Measurements from ENCODE around the gene OR2AE1.
"Not testable (repeated sequence)": the region's sequence is repeated elsewhere in the genome, so short reads cannot be mapped to it uniquely, and the experiment has no call there.

OR2AE1 gene

DNA sequence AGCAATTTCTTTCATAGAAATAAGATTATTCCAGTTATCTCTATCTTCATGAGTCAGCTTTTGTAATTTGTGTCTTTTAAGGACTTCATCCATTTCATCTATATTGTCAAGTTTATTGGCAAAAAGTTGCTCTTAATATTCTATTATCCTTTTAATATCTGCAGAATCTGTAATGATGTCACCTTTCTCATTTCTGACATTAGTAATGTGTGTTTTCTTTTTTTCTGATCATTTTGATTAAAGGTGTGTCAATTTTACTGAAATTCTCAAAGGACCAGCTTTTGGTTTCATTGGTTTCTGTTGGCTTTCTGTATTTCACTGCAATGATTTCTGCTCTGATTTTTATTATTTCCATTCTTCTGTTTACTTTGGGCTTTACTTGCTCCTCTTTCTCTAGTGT, 17.9 kb upstream of the OR2AE1 start:
- in situ Hi-C loops (cut with HindIII; ENCODE audit: low sequenced_read_pairs), result no loop called here
- H3K4me3 ChIP-seq (ENCODE audit: low read depth, low read length), result no peak overlapping the region
- DNase-seq (ENCODE audit: low read depth, low spot score), result no peak
- TF ChIP-seq, protein P1, sequence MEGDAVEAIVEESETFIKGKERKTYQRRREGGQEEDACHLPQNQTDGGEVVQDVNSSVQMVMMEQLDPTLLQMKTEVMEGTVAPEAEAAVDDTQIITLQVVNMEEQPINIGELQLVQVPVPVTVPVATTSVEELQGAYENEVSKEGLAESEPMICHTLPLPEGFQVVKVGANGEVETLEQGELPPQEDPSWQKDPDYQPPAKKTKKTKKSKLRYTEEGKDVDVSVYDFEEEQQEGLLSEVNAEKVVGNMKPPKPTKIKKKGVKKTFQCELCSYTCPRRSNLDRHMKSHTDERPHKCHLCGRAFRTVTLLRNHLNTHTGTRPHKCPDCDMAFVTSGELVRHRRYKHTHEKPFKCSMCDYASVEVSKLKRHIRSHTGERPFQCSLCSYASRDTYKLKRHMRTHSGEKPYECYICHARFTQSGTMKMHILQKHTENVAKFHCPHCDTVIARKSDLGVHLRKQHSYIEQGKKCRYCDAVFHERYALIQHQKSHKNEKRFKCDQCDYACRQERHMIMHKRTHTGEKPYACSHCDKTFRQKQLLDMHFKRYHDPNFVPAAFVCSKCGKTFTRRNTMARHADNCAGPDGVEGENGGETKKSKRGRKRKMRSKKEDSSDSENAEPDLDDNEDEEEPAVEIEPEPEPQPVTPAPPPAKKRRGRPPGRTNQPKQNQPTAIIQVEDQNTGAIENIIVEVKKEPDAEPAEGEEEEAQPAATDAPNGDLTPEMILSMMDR (IDR thresholded peaks at IDR 0.05; ENCODE audit: low read depth, low read length), result no peak

DNA sequence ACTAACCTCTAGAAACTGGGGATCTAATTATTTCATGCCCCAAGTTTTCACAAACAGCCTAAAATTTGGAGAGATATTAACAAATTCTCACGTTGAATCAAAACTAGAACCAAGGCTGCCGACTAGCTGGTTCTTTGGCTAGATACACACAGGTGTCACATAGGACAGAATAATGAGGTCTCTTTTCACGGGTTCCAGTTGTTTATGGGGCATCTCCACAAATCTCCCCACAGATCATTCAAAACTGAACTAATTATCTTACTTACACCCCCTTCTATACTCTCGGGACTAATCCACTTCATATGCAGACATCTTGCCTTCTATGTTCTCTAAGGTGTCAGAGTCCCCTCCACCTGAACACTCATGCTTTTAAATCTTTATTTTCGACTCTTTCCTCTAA, 16.4 kb upstream of the OR2AE1 start:
- DNase-seq (ENCODE audit: low read depth, low spot score), result no peak
- no peak overlapping the region for H3K4me3 ChIP-seq (ENCODE audit: low read depth, low read length)
- TF ChIP-seq, protein P1 (IDR thresholded peaks at IDR 0.05; ENCODE audit: low read depth, low read length), result no peak
- in situ Hi-C loops (cut with HindIII; ENCODE audit: low sequenced_read_pairs), result no loop called here

DNA sequence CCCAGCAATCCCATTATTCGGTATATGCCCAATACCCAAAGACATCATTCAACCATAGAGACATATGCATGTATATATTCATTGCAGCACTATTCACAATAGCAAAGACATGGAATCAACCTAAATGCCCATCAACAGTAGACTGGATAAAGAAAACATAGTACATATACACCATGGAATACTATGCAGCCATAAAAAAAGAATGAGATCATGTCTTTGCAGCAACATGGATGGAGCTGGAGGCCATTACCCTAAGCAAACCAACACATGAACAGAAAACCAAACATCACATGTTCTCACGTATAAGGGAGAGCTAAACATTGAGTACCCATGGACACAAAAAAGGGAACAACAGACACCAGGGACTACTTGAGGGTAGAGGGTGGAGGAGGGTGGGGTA, 13.5 kb upstream of the OR2AE1 start:
- in situ Hi-C loops (cut with HindIII; ENCODE audit: low sequenced_read_pairs); DNase-seq (ENCODE audit: low read depth, low spot score); H3K4me3 ChIP-seq (ENCODE audit: low read depth, low read length): not testable (repeated sequence)

DNA sequence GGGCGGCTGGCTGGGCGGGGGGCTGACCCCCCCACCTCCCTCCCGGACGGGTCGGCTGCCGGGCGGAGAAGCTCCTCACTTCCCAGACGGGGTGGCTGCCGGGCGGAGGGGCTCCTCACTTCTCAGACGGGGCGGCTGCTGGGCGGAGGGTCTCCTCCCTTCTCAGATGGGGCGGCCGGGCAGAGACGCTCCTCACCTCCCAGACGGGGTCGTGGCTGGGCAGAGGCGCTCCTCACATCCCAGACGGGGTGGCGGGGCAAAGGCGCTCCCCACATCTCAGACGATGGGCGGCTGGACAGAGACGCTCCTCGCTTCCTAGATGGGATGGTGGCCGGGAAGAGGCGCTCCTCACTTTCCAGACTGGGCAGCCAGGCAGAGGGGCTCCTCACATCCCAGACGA, 11.5 kb upstream of the OR2AE1 start:
- in situ Hi-C loops (cut with HindIII; ENCODE audit: low sequenced_read_pairs); H3K4me3 ChIP-seq (ENCODE audit: low read depth, low read length); DNase-seq (ENCODE audit: low read depth, low spot score): not testable (repeated sequence)

DNA sequence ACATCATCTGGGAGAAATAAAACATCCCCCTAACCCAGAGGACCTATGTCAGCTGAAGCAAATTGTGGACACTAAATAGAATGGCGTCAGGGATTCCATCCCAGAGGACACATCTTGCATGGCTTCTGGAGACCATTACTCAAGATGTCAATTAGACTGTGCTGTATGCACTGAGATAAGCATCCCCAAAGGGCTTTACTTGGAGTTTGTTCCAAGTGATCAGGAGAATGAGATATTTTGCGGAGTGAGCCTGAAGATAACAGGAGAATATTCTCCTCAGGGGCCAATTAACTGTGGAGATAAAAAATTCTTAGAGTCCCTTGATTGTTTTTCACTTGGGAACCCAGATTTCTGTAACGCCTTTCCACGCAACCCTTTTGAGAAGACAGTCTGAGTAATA, 4.5 kb upstream of the OR2AE1 start:
- DNase-seq (ENCODE audit: low read depth, low spot score), result no peak
- H3K4me3 ChIP-seq (ENCODE audit: low read depth, low read length), result no peak overlapping the region
- in situ Hi-C loops (cut with HindIII; ENCODE audit: low sequenced_read_pairs), result no loop called here
- TF ChIP-seq, protein P1 (IDR thresholded peaks at IDR 0.05; ENCODE audit: low read depth, low read length), result no peak

DNA sequence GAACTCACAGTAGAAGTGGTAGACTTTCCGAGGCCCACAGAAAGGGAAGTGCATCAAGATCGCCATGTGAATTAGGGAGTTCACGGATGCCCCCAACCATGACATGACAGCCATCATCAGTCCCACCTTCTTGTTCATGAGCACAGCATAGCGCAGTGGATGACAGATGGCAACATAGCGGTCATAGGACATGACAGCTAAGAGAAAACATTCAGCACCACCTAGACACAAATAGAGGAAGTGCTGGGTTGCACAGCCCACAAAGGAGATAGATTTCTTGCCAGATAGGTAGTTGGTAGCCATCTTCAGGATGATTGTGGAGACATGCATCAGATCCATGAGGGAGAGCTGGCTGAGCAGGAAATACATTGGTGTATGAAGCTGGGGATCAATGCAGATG, 342 bp downstream of the OR2AE1 start:
- H3K4me3 ChIP-seq (ENCODE audit: low read depth, low read length), result no peak overlapping the region
- in situ Hi-C loops (cut with HindIII; ENCODE audit: low sequenced_read_pairs), result no loop called here
- no peak for DNase-seq (ENCODE audit: low read depth, low spot score)
- TF ChIP-seq, protein P1 (IDR thresholded peaks at IDR 0.05; ENCODE audit: low read depth, low read length), result no peak

DNA sequence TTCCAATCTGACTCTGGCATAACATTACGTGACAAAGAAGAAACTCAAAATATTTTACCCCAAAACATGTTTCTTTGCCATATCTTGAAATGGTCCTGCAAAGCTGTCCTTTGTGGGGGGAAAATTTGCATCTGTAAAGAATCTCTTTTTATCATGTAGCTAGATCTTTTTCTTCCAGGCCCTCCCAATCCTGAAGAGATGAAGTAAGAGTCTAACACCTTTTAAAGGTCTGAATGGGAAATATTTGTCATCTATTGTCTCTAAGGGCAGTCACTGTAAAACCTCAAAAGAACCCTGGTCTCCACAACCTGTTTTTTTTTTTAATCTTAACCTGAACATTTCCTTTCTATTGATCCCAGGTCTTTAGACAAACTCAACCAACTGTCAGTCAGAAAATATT, 8.6 kb downstream of the OR2AE1 start:
- DNase-seq (ENCODE audit: low read depth, low spot score), result no peak
- H3K4me3 ChIP-seq (ENCODE audit: low read depth, low read length), result no peak overlapping the region
- in situ Hi-C loops (cut with HindIII; ENCODE audit: low sequenced_read_pairs), result no loop called here
- TF ChIP-seq, protein P1 (IDR thresholded peaks at IDR 0.05; ENCODE audit: low read depth, low read length), result no peak

DNA sequence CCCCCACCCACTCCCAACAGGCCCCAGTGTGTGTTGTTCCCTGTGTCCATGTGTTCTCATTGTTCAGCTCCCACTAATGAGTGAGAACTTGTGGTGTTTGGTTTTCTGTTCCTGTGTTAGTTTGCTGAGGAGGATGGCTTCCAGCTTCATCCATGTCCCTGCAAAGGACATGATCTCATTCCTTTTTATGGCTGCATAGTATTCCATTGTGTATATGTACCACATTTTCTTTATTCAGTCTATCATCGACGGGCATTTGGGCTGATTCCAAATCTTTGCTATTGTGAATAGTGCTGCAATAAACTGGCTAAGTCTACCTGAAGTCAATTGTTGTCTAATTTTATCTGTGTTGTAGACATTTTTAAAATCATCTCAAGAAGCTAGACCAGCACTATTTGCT, 9.4 kb downstream of the OR2AE1 start:
- DNase-seq (ENCODE audit: low read depth, low spot score); in situ Hi-C loops (cut with HindIII; ENCODE audit: low sequenced_read_pairs); H3K4me3 ChIP-seq (ENCODE audit: low read depth, low read length): not testable (repeated sequence)

Data from astrocyte of the spinal cord (primary cell).